ENCODE data around the gene ASCL4. TPM values are rescaled to one million over a fixed set of nuclear protein-coding genes. Genes with fewer than 3 reads are reported as not detected.

Gene ASCL4
- polyA plus RNA-seq, 3 donors, result not detected

GRCh38 chr12:107759410-107759809, 15.1 kb upstream of the ASCL4 start:
- H3K36me3 Mint-ChIP-seq, result peaks cover 24 to 30% of the 10 kb centered on the region in 2 donors
- peak overlapping the region in 1 of 7 donors; percentile 86 for H3K27ac Mint-ChIP-seq
- H3K4me1 Mint-ChIP-seq, result peaks cover 28% of the 10 kb centered on the region
- Histone ChIP-seq H3K4me2 (replicated peaks; ENCODE audit: extremely low read depth, low read length, poor library complexity, severe bottlenecking) (peak overlapping the region; percentile 94), H2AFZ (ENCODE audit: insufficient read depth, low read depth, low read length, poor library complexity, severe bottlenecking) (no peak overlapping the region), H3K4me1 (ENCODE audit: control insufficient read depth in 1 of 2, insufficient read depth in 2 of 2, low read length in 2 of 2) (peaks cover 25 to 27% of the 10 kb centered on the region in 2 donors), H4K20me1 (ENCODE audit: insufficient read depth, low read length) (peaks cover 30% of the 10 kb centered on the region), H3K79me2 (ENCODE audit: insufficient read depth, low read length) (peaks cover 35% of the 10 kb centered on the region), H3K27me3 (ENCODE audit: control insufficient read depth in 2 of 2, insufficient read depth in 2 of 2, low read length in 2 of 2) (no peaks in the 10 kb centered on the region), H3K9me3 (replicated peaks in 1 of 2; ENCODE audit: control insufficient read depth in 1 of 2, insufficient read depth in 1 of 2, low read length in 2 of 2) (no peaks in the 10 kb centered on the region), H3K36me3 (replicated peaks in 1 of 2; ENCODE audit: control insufficient read depth in 1 of 2, insufficient read depth in 2 of 2, low read length in 2 of 2) (peaks cover 35 to 42% of the 10 kb centered on the region in 2 donors), H3K27ac (ENCODE audit: low read depth in 1 of 2, low read length in 2 of 2) (peak overlapping the region in 1 of 2 donors; percentile 84), H3K9ac (ENCODE audit: insufficient read depth, low read length, poor library complexity, severe bottlenecking) (no peak overlapping the region), H3K4me3 (replicated peaks in 1 of 3; ENCODE audit: low read depth in 2 of 3, low read length in 3 of 3) (peak overlapping the region in 2 of 3 experiments; percentile 80 to 98)
- peak in 2 of 3 donors; percentile 37 to 68 for DNase-seq
- H3K4me3 Mint-ChIP-seq, result peak overlapping the region; percentile 18 to 90
- TF ChIP-seq CTCF (IDR thresholded peaks at IDR 0.05), result no peak
- intact Hi-C loops (cut with micrococcal nuclease), result no loop called here
- WGBS (ENCODE audit: insufficient coverage), result no CpG with 5 or more reads among the region's 3 CpGs
- H3K9me3 Mint-ChIP-seq, result peaks cover 0 to 8% (median 3%) of the 10 kb centered on the region in 7 donors
- peaks cover 0 to 9% (median 4%) of the 10 kb centered on the region in 3 donors for H3K27me3 Mint-ChIP-seq (ENCODE audit: low read depth in 3 of 3)

- Histone ChIP-seq H3K9me3 (replicated peaks in 1 of 2; ENCODE audit: control insufficient read depth in 1 of 2, insufficient read depth in 1 of 2, low read length in 2 of 2) (no peaks in the 10 kb centered on the region), H4K20me1 (ENCODE audit: insufficient read depth, low read length) (peaks cover 30% of the 10 kb centered on the region), H3K4me1 (ENCODE audit: control insufficient read depth in 1 of 2, insufficient read depth in 2 of 2, low read length in 2 of 2) (peaks cover 25 to 27% of the 10 kb centered on the region in 2 donors), H3K36me3 (replicated peaks in 1 of 2; ENCODE audit: control insufficient read depth in 1 of 2, insufficient read depth in 2 of 2, low read length in 2 of 2) (peaks cover 26 to 33% of the 10 kb centered on the region in 2 donors), H3K27ac (ENCODE audit: low read depth in 1 of 2, low read length in 2 of 2) (peak overlapping the region; percentile 55 to 84), H3K9ac (ENCODE audit: insufficient read depth, low read length, poor library complexity, severe bottlenecking) (peak overlapping the region; percentile 84), H3K27me3 (ENCODE audit: control insufficient read depth in 2 of 2, insufficient read depth in 2 of 2, low read length in 2 of 2) (no peaks in the 10 kb centered on the region), H3K79me2 (ENCODE audit: insufficient read depth, low read length) (peaks cover 35% of the 10 kb centered on the region), H2AFZ (ENCODE audit: insufficient read depth, low read depth, low read length, poor library complexity, severe bottlenecking) (peak overlapping the region; percentile 86), H3K4me2 (replicated peaks; ENCODE audit: extremely low read depth, low read length, poor library complexity, severe bottlenecking) (peak overlapping the region; percentile 94), H3K4me3 (replicated peaks in 1 of 3; ENCODE audit: low read depth in 2 of 3, low read length in 3 of 3) (peak overlapping the region; percentile 80 to 98 (median 82))
- Mint-ChIP-seq H3K4me3 (peak overlapping the region; percentile 85 to 90), H3K36me3 (peaks cover 17 to 23% of the 10 kb centered on the region in 2 donors), H3K9me3 (peaks cover 0 to 8% (median 3%) of the 10 kb centered on the region in 7 donors), H3K4me1 (peaks cover 28% of the 10 kb centered on the region), H3K27ac (peak overlapping the region; percentile 73 to 90 (median 85)), H3K27me3 (ENCODE audit: low read depth in 3 of 3) (peaks cover 0 to 9% (median 4%) of the 10 kb centered on the region in 3 donors)
- 1% methylated on average over 26 of the region's 30 CpGs for WGBS (ENCODE audit: insufficient coverage)
- intact Hi-C loops (cut with micrococcal nuclease), result loop anchor here (5.0 to 10.0 kb wide), 3 partner anchors 73 to 124 kb away; partner anchors contain the start of gene PWP1 (in 2 of the 2)
- peak in 1 of 3 donors; percentile 39 for DNase-seq
- no peak for TF ChIP-seq CTCF (IDR thresholded peaks at IDR 0.05)
Observed at GRCh38 chr12:107760207-107760808, 14.2 kb upstream of the ASCL4 start.
